ENCODE measurements around the gene PTPRT. TPM values are rescaled to one million over a fixed set of nuclear protein-coding genes. Genes with fewer than 3 reads are reported as not detected.

The PTPRT gene
- total RNA-seq, 1 experiment from 2014 or later: not detected

GRCh38 chr20:42346189-42347170, 843.2 kb downstream of the PTPRT start:
- Histone ChIP-seq H3K79me2 (ENCODE audit: insufficient read depth, low read length) (no peaks in the 10 kb centered on the region), H3K4me1 (ENCODE audit: control insufficient read depth in 1 of 2, insufficient read depth in 2 of 2, low read length in 2 of 2) (no peaks in the 10 kb centered on the region), H4K20me1 (ENCODE audit: insufficient read depth) (no peaks in the 10 kb centered on the region), H3K27ac (ENCODE audit: low read depth, low read length) (no peak overlapping the region), H3K4me3 (replicated peaks in 1 of 2; ENCODE audit: low read depth in 1 of 2, low read length in 2 of 2) (no peak overlapping the region), H3K4me2 (ENCODE audit: low read length) (no peak overlapping the region), H3K9me3 (ENCODE audit: control insufficient read depth in 1 of 2, insufficient read depth in 1 of 2, low read depth in 1 of 2, low read length in 2 of 2) (peaks cover 6 to 31% of the 10 kb centered on the region in 2 experiments; a peak in 2 of 4 replicates), H3K36me3 (ENCODE audit: control insufficient read depth in 1 of 2, insufficient read depth in 2 of 2, low read length in 2 of 2) (no peaks in the 10 kb centered on the region), H2AFZ (ENCODE audit: low read depth, low read length, poor library complexity, severe bottlenecking) (no peak overlapping the region), H3K9ac (ENCODE audit: low read length) (no peak overlapping the region), H3K9me2 (ENCODE audit: insufficient read depth) (no peaks in the 10 kb centered on the region), H3K27me3 (ENCODE audit: insufficient read depth, low read length) (no peaks in the 10 kb centered on the region)
- ChIA-PET RAD21 (ENCODE audit: low non-redundant PET in 1 of 2, low total read pairs in 2 of 2, uncharacterized antibody in 2 of 2, unreplicated experiment in 2 of 2) (no interaction called here), CTCF (no interaction called here), POLR2A (no interaction called here)
- DNase-seq (ENCODE audit: low read depth, low spot score) (no peak), ATAC-seq (no peak)
- no peak for TF ChIP-seq POLR2AphosphoS5 (IDR thresholded peaks at IDR 0.05; ENCODE audit: low read depth, low read length)
- intact Hi-C loops (cut with micrococcal nuclease): no loop called here
- BruUV-seq (replicated peaks): no TSS peak

- H4K20me1 ChIP-seq (ENCODE audit: insufficient read depth): no peaks in the 10 kb centered on the region
- H3K9me3 ChIP-seq (ENCODE audit: control insufficient read depth in 1 of 2, insufficient read depth in 1 of 2, low read depth in 1 of 2, low read length in 2 of 2): peaks cover 6 to 48% of the 10 kb centered on the region in 2 experiments; a peak in 2 of 4 replicates
- no peaks in the 10 kb centered on the region for H3K27me3 ChIP-seq (ENCODE audit: insufficient read depth, low read length)
- ChIA-PET RAD21 (ENCODE audit: low non-redundant PET in 1 of 2, low total read pairs in 2 of 2, uncharacterized antibody in 2 of 2, unreplicated experiment in 2 of 2) (no interaction called here), CTCF (no interaction called here), POLR2A (no interaction called here)
- H3K36me3 ChIP-seq (ENCODE audit: control insufficient read depth in 1 of 2, insufficient read depth in 2 of 2, low read length in 2 of 2): no peaks in the 10 kb centered on the region
- intact Hi-C loops (cut with micrococcal nuclease): no loop called here
- H3K9ac ChIP-seq (ENCODE audit: low read length): no peak overlapping the region
- H3K4me3 ChIP-seq (replicated peaks in 1 of 2; ENCODE audit: low read depth in 1 of 2, low read length in 2 of 2): no peak overlapping the region
- H3K4me2 ChIP-seq (ENCODE audit: low read length): no peak overlapping the region
- BruUV-seq (replicated peaks): no TSS peak
- H3K4me1 ChIP-seq (ENCODE audit: control insufficient read depth in 1 of 2, insufficient read depth in 2 of 2, low read length in 2 of 2): no peaks in the 10 kb centered on the region
- TF ChIP-seq EZH2 (IDR thresholded peaks at IDR 0.05): no peak
- no peak for TF ChIP-seq EZH2phosphoT487 (IDR thresholded peaks at IDR 0.05; ENCODE audit: borderline replicate concordance)
- no peak for TF ChIP-seq CEBPB (IDR thresholded peaks at IDR 0.05; ENCODE audit: low read depth)
- TF ChIP-seq ELF1 (IDR thresholded peaks at IDR 0.05; ENCODE audit: borderline replicate concordance, low read depth): no peak
- TF ChIP-seq REST (IDR thresholded peaks at IDR 0.05; ENCODE audit: low read depth): no peak
- TF ChIP-seq ZFX (IDR thresholded peaks at IDR 0.05): no peak
- TF ChIP-seq TCF7L2 (IDR thresholded peaks at IDR 0.05; ENCODE audit: borderline replicate concordance, extremely low read depth, insufficient read depth, insufficient read length): no peak
- TF ChIP-seq SP1 (IDR thresholded peaks at IDR 0.05; ENCODE audit: low read depth): no peak
- TF ChIP-seq FOSL1 (IDR thresholded peaks at IDR 0.05; ENCODE audit: low read depth): no peak
- no peak for TF ChIP-seq RAD21 (IDR thresholded peaks at IDR 0.05; ENCODE audit: low read depth)
- no peak for TF ChIP-seq SRF (IDR thresholded peaks at IDR 0.05; ENCODE audit: low read depth)
- TF ChIP-seq POLR2A (IDR thresholded peaks at IDR 0.05; ENCODE audit: borderline replicate concordance, extremely low read depth, insufficient read depth, insufficient read length): no peak
- H3K27ac ChIP-seq (ENCODE audit: low read depth, low read length): no peak overlapping the region
- DNase-seq (ENCODE audit: low read depth, low spot score): no peak
- H3K9me2 ChIP-seq (ENCODE audit: insufficient read depth): no peaks in the 10 kb centered on the region
- ATAC-seq: no peak
- H2AFZ ChIP-seq (ENCODE audit: low read depth, low read length, poor library complexity, severe bottlenecking): no peak overlapping the region
- no peaks in the 10 kb centered on the region for H3K79me2 ChIP-seq (ENCODE audit: insufficient read depth, low read length)
Measured at GRCh38 chr20:42341654-42342053, 848.1 kb downstream of the PTPRT start.

Measured in HCT116 (cell line).